Suprapubic skin (tissue), 4 donors: ENCODE data around the gene CMKLR1.

Experiments used
- CTCF ChIP-seq, 2 donors: fragments of 200-600 bp in 1 of 2; fragments of 450-650 bp in 1 of 2; sonication (generic) in 1 of 2; IDR thresholded peaks; one replicate each; pipeline ENCODE4 v1.5.1; 2016 to 2019; ENCODE audit warnings: antibody characterized with exemption in 2 of 2, mild to moderate bottlenecking in 1 of 2, moderate library complexity in 1 of 2
- EP300 ChIP-seq: sonication (generic); formaldehyde crosslinking; IDR thresholded peaks from one replicate; pipeline ENCODE4 v1.6.1; 2017; ENCODE audit warnings: antibody characterized with exemption
- POLR2A ChIP-seq, 2 donors: fragments of 450-650 bp; IDR thresholded peaks; one replicate each; pipeline ENCODE4 v1.6.1; 2017; ENCODE audit warnings: antibody characterized with exemption in 2 of 2, mild to moderate bottlenecking in 2 of 2, moderate library complexity in 2 of 2
- POLR2AphosphoS5 ChIP-seq, 3 donors: sonication (generic); formaldehyde crosslinking; IDR thresholded peaks; one replicate each; pipeline ENCODE4 v1.6.1; 2017; ENCODE audit warnings: antibody characterized with exemption in 3 of 3

GRCh38 chr12:108387771-108388170 lies 48.7 kb upstream of the CMKLR1 start:
- TF ChIP-seq CTCF (IDR thresholded peaks at IDR 0.05), result no peak
- no peak for TF ChIP-seq POLR2AphosphoS5 (IDR thresholded peaks at IDR 0.05)
- TF ChIP-seq POLR2A (IDR thresholded peaks at IDR 0.05), result no peak
- no peak for TF ChIP-seq EP300
